GM20431 (cell line): Measurements from ENCODE around the gene RSPRY1.
"Not testable (repeated sequence)": the region's sequence is repeated elsewhere in the genome, so short reads cannot be mapped to it uniquely, and the experiment has no call there.

Source experiments
- in situ Hi-C: fragments of 300-500 bp; cut with MseI, MboI; formaldehyde crosslinking; loops from one replicate; pipeline ENCODE4 v1.15.0; 2020; ENCODE audit warnings: low sequenced_read_pairs; ENCODE audit not compliant: unreplicated experiment

The RSPRY1 gene

DNA sequence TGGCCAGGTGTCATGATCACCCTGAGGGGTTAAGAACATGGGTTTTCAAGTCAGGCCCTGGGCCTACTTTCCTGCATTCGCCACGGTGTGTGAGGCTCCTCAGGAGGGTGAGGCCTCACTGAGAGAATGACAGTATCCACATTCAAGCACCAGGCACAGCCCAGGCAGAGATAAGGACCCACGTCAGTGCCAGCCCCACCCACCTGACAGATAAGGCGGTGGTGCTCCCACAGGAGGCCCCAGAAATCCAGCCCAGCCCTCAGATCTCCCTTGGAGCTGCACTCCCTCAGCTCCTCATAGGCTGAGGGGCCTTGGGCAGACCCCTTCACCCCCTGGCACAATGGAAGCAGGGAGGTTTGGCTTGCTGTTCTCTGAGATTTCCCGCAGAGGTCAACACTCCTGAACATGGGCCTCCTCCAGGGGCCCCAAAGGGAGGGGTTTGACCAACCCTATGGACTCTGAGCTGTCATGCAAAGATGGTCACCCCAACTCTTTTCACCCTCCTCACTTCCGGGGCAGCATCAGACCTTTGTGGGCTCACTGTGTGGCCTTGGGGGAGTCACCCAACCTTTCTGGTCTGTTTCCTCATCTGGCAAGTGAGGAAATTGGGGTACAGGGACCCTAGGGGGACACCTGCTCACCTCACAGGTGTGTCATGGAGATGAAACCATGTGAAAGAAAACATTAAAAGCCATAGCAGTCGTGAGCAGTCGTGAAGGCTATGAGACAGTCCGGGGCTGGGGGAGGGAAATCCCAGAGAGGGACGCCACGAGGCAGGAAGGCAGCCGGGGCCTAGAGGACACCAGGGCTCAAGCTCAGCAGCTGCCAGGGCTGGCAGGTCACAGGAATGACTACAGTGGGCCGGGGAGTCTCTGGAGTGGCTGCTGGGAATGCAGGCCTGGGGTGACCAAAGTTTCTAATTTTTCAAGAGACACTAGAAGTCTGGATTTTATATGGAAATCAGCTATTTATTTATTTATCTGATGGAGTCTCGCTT, 83.0 kb downstream of the RSPRY1 start:
- in situ Hi-C loops = no loop called here

- in situ Hi-C loops = no loop called here
Measured at GRCh38 chr16:57270221-57271062, 84.3 kb downstream of the RSPRY1 start.

- in situ Hi-C loops = no loop called here
Measured at GRCh38 chr16:57271063-57271345, 84.9 kb downstream of the RSPRY1 start.

DNA sequence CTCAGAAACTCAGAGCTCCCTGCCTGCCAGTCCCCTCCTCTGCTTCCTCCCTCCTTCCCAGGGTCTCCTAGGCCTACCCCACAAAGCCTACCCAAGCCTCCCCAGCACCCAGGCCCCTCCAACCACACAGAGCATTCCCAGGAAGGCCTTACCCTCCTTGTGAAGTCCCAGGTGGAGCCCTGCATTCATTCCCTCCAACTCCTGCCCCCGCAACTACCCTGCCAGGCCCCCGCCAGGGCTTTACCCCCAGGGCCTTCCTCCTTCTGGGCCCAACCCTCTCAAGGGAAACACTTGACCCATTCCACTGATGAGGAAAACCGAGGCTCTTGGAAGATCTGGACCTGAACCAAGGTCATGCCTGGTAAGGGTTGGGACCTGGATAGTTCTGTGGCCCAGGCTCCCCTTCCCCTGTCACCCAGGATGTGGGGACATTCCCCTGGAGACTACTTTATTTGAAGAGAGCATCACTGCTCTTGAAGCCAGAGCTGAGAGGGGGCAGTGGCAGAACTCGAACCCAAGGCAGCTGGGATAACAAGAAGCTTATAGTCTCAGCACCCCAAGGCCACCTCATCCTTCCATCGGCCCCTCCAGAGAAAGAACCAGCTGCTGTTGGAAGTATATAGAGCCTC, 85.9 kb downstream of the RSPRY1 start:
- in situ Hi-C loops = no loop called here

- in situ Hi-C loops = no loop called here
Measured at GRCh38 chr16:57273359-57273758, 87.2 kb downstream of the RSPRY1 start.

GRCh38 chr16:57273826-57274225, 87.7 kb downstream of the RSPRY1 start:
- in situ Hi-C loops = no loop called here

GRCh38 chr16:57275946-57276345, 89.8 kb downstream of the RSPRY1 start:
- in situ Hi-C loops = not testable (repeated sequence)

DNA sequence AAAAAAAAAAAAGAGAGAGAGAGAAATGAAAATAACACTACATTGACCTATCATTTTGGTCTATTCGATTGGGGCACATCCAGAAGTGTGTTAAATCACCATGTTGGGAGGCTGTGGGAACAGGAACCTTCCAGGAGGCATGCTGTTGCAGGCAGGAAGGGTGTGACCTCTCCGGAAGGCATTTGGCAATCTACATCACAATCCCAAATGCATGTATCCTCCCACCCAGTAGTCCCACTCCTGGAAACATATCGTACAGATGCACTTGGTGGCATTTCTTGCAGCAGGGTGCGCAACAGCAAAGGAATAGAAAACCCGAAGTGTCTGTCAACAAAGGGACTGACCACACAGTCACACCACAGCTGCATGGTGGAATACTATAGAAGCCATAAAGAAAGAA, 90.5 kb downstream of the RSPRY1 start:
- in situ Hi-C loops = no loop called here

- in situ Hi-C loops = no loop called here
Measured at GRCh38 chr16:57277586-57277985, 91.5 kb downstream of the RSPRY1 start.

DNA sequence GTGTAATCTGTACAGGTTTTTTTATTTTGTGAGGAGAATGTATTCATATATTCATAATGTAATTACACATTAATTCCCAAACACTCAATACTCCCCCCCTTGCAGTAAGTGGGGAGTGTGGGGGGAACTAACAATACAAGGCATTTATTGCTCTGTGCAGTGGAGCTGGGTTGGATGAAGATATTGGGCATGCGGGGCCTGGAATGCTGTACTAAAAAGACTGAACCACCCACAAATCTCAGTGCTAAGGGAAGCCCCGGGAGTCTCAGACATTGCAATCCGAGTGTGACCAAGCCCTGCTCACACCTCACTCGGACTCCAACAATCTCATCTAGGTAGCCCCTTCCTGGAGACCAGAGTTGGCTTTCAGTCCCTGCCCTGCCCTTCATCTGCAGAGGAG, 92.4 kb downstream of the RSPRY1 start:
- in situ Hi-C loops = no loop called here

DNA sequence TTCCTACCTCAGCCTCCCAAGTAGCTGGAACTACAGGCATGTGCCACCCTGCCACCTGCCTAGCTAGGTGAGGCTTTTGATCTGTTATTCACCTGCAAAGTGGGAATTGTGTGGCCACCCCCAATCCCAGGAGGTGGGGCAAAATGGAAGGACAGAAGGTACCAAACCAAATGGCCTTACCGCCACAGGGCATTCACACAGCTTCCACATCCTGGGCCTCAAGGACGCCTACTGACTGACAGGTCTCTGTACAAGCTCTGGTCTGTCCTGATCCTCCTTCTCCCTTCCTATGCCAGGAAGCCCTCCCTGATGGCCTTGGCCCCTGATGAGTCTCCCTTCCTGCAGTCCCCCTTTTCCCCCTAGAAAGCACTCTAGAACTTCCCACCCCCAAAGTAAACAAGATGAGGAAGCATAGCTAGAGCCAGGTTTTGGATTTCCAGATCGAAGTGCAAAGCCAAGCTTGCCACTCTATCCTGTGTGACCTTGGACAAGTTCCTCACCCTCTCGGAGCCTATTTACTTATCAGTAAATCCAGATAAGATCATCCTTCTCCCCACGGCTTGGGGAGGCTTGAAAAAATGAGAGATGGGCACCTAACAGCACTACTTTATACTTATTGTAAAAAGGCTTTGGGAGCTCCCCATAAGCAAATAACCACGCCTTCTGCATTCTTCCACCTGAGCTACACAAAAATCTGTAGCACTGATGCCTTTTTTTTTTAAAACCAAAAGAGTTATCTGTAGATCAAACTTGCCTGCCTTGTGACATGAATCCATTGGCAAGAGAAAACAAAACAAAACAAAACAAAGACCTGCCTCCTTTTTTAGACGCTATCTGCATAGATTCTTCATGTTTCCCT, 93.9 kb downstream of the RSPRY1 start:
- in situ Hi-C loops = no loop called here

GRCh38 chr16:57281791-57282190, 95.7 kb downstream of the RSPRY1 start:
- in situ Hi-C loops = no loop called here

- in situ Hi-C loops = no loop called here
Measured at GRCh38 chr16:57282510-57283213, 96.5 kb downstream of the RSPRY1 start.

DNA sequence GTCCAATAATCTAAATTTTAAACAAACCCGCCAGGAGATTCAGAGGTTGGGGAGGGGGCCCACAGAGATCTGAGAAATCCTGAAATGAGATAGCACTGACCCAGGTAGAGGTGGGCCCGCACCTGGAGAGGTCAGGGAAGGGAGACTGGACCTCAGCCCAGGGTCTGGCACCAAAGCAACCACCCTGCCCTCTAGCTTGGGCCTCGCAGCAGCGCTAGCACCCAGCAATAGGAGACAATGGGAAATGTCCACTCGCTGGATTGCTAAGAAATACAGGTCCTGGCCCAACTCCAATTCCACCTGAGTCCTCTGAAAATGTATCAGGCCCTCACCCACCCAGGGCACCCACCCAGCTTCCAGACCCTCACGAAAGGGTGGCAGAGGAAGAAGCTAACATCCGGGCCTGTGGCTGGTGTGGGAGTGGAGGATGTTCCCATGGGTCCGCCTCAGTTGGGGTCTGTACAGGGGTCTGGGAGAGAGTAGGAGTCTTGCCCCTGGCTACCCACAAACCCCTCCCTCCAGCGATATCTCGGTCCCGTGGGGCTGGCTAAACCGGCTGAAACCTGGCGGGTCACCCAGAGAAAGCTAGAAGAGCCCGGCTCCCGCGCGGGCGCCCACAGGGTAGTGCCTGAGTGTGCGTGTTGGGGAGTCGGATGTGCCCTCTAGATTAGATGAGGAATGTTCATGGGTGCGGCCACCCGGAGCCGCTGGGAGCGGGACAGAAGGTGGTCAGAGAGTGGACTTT, 97.3 kb downstream of the RSPRY1 start:
- in situ Hi-C loops = no loop called here

DNA sequence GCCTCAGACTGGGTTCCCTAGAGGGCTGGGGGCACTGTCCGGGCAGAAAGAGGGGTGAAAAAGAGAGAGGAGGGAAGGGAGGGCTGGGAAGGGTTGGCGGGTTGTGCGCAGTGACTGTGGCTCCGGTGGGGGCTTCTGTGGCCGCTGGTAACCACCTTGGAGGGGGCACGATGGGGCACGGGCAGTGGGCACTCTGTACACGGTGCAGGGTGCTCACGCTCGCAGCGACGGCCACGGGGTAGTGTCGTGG, 97.8 kb downstream of the RSPRY1 start:
- in situ Hi-C loops = no loop called here

- in situ Hi-C loops = no loop called here
Measured at GRCh38 chr16:57284209-57284951, 98.3 kb downstream of the RSPRY1 start, which contains the start of gene PLLP. Gene PLLP (minus strand): TSS chr16:57284672. CDS start chr16:57284540, 132 bp downstream.

GRCh38 chr16:57284952-57285363, 98.8 kb downstream of the RSPRY1 start:
- in situ Hi-C loops = no loop called here

GRCh38 chr16:57285379-57285778, 99.2 kb downstream of the RSPRY1 start:
- in situ Hi-C loops = no loop called here
